ENCODE data around the gene KCTD21.
A peak's percentile ranks its signal among the peaks of the same experiment; 100 is the strongest.

Gene KCTD21

GRCh38 chr11:78138291-78138690, 50.1 kb downstream of the KCTD21 start:
- peak; percentile 5 for DNase-seq

GRCh38 chr11:78132475-78132874, 56.0 kb downstream of the KCTD21 start:
- DNase-seq: no peak

- DNase-seq: no peak
These were observed 56.5 kb downstream of the KCTD21 start for GRCh38 chr11:78131956-78132355.

GRCh38 chr11:78127403-78127802, 61.0 kb downstream of the KCTD21 start:
- DNase-seq: no peak

Measured in HCEC 1CT (cell line).